ENCODE results near the gene SRC.

Gene SRC

DNA sequence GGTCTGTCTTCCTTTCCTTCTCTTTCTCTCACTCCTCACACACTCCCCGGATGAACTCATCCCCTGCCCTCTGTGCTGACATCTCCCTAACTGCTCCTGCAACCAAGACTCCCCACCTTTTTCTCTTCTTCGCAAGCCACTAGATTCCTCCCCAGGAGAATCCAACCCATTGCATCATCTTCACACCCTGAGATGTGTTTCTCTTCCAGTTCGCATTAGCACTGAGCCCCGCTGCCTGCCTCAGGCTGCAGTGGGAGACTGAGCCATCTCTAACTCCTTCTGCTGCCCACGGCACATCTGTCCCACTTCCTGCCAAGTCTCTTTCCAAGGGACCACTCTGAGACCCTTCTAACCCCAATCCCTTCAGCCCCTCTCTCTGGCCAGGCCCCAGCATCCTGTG lies 107.9 kb downstream of the SRC start:
- DNase-seq (ENCODE audit: low read depth): no peak

DNA sequence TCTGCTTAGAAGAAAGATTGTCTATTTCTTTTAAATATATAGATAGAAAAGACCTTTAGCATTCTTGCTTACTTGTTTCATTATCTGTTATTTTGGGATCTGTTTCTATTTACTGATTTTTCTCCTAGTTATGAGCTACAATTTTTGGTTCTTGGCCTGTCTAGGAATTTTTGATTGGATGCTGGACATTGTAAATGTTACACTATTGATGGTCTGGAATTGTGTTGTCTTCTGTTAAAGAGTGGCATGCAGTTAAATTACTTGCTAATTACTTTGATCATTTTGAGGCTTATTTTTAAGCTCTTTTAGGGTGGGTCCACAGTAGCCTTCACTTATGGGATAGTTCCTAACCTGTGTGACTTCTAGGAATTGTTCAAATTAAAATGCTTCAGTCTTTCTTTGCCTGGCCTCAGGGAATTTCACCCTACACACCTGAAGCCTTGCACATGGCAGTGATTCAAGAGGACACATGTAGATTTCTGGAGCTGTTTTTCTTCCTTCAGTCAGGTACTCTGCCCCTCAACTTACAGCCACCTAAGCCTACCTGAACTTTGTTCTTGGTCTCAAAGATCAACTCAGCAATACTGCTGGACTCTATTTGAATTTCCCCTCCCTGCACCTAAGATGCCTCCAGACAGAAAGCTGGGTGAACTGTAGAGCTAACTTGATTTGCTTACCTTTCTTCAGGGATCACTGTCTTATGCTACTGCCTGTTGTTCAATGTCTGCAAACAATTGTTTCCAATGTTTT lies 108.9 kb downstream of the SRC start:
- DNase-seq (ENCODE audit: low read depth): no peak

Measured in fibroblast of gingiva (primary cell).